Suppressor macrophage (primary cell): ENCODE data around the gene NME9.
"Not testable (repeated sequence)": the region's sequence is repeated elsewhere in the genome, so short reads cannot be mapped to it uniquely, and the experiment has no call there.

Source experiments
- DNase-seq, 4 experiments: peaks; one replicate each; pipeline ENCODE4 v3.0.0-alpha.2; 2020 to 2022
- total RNA-seq, 17 experiments: gene quantifications; one replicate each; lab custom pipeline; 2026; ENCODE audit warnings: mixed read lengths in 6 of 17, inconsistent platforms in 3 of 17; lab: John Stamatoyannopoulos, UW

The NME9 gene
- total RNA-seq, result 0 to 2.5 (median 0) reads per million in 17 experiments

GRCh38 chr3:138329127-138329983 is at the start of gene NME9:
Gene NME9 (minus strand): TSS chr3:138329851. CDS start chr3:138329335, 516 bp downstream.
- DNase-seq, result peak in 3 of 4 experiments; percentile 51 to 66 (median 55)

DNA sequence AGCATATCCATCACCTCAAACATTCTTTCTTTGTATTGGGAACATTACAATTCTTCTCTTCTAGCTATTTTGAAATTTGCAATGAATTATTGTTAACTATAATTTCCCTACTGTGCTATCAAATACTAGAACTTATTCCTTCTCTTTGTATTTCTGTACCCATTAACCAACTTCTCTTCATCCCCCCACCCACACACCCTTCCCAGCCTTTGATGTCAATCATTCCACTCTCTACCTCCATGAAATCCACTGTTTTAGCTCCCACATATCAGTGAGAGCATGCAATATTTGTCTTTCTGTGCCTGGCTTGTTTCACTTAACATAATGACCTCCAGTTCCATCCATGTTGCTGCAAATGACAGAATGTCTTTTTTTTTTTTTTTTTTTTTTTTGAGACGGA is 49.3 kb upstream of the NME9 start:
- DNase-seq, result no peak

DNA sequence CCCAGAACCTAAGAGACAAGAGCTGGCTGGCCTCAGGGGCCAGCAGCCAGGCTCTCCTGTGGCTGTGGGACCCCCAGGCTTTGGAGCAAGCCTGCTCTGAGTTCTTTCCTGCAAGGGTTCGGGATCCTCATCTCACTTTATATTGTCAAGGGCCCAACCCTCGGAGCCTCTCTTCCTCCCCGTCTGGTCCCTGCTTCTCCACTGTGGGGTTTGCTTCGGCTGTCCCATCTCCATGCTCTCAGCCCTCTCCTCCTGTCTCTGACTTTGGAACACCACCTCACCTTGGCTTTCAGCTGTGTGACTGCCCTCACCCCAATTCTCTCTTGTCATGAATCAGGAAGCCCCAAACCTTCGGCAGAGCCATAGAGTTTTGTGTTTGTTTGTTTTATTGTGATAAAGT is 48.7 kb upstream of the NME9 start:
- DNase-seq, result no peak

DNA sequence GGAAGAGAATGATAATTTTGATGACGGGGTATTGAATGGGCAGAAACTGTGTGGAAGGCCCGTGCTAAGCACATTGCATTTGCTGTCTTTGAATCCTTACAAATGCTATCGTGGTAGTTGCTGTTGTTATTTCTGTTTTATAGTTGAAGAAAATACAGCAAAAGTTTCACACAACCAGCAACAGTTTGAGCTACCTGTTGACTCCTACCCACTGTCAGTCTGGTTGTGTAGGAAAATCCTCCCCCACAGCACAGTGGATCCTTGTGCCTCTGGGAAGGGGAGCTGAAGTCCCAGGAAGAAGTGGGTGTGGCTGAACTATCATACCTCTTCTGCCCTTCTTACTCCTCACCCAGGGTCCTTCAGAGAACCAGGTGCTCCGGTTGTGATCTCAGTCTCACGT is 48.2 kb upstream of the NME9 start:
- no peak for DNase-seq

- not testable (repeated sequence) for DNase-seq
Observed at GRCh38 chr3:138377212-138377611, 47.6 kb upstream of the NME9 start.

- DNase-seq, result no peak
Observed at GRCh38 chr3:138376663-138377062, 47.0 kb upstream of the NME9 start.

- no peak for DNase-seq
Observed at GRCh38 chr3:138375447-138375846, 45.8 kb upstream of the NME9 start.

DNA sequence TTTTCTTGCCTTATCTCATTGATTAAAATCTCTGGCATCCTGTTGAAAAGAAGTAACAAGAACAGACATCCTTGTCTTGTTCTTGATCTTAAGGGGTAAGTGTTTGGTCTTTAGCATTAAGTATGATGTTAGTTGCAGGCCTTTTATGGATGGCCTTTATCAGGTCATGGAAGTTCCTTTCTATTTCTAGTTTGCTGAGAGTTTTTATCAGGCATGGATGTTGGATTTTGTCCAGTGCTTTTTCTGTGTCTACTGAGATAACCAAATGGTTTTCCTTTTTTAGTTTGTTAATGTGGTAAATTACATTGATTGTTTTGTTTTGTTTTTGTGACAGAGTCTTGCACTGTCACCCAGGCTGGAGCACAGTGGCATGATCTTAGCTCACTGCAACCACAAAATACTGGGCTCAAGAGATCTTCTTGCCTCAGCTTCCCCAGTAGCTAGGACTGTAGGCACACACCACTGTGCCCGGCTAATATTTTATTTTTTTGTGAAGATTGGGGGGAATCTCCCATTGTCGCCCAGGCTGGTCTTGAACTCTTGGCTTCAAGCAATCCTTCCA is 45.0 kb upstream of the NME9 start:
- no peak for DNase-seq

DNA sequence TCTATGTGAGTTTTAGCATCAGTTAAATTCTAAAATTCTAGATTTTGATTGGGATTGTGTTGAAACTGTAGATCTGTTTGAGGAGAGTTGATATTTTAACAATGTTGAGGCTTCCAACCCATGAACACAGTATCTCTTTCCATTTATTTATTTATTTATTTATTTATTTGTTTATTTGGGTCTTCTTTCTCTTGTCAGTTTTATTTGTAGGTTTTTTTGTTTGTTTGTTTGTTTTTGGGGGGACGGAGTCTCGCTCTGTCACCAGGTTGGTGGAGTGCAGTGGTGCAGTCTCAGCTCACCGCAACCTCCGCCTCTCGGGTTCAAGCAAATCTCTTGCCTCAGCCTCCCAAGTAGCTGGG is 44.1 kb upstream of the NME9 start:
- no peak for DNase-seq

GRCh38 chr3:138373087-138373735 is 43.6 kb upstream of the NME9 start:
- no peak for DNase-seq

DNA sequence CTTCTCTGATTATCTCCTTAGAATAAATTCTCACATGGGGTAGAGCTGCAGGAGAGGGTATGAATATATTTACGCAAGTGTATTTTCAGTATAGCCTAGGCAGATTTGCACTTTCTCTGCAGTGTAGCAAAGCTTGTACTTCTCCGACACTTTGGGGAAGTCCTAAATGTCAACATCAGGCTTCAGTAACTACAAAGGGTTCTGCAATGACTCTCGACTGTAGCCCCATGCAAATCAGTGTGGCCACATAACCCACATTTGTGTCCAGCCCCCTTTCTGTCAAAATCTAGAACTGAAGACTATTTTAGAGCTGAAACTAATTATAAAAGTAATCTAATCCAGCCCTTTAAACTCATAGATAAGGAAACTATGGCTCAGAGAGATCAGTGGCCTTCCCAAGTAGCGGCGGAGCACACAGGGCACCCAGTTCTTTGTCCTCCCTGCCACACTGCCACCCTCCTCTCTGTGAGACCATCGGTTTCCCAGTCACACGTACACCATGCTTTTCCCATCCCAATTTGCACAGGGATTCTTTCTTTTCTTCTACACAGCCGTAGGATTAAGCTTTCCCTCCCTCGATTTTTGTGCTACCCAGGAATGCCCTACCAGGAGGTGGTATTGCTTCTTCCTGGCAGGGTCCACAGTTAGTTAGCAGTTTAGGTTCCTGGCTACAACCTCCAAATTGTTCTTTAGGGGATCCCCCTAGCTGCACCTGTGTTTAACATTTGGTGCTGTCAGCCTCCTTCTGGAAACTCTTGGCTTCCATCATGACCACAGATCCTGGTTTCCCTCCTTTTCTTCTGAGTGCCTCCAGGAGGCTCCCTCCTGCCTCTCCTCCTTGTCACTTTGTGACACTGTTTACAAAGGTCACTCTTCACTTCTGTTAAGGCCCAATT is 41.7 kb upstream of the NME9 start:
- DNase-seq, result peak; percentile 72 to 92 (median 82)

DNA sequence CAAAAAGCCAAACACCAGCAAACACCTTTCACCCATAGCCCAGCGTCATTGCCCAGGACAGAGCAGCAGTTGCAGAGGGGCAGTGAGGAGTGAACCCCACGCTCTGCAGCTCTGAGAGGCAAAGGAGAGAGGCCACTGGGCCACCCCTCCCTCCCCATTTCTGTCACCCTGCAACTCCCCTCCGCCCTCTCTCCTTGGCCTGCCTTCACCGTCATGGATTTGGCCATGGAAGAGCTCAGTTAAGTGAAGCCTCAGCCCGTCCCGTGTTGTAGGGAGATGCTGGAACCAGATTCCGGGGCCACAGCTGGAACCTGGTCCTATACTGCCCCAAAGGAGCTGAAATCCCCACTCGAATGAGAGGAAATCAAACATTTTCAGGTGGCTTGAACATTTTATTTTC is 40.7 kb upstream of the NME9 start:
- no peak for DNase-seq

- DNase-seq, result no peak
Observed at GRCh38 chr3:138369151-138369900, 39.7 kb upstream of the NME9 start.

- DNase-seq, result peak; percentile 81 to 94 (median 92)
Observed at GRCh38 chr3:138367911-138368310, 38.3 kb upstream of the NME9 start.

DNA sequence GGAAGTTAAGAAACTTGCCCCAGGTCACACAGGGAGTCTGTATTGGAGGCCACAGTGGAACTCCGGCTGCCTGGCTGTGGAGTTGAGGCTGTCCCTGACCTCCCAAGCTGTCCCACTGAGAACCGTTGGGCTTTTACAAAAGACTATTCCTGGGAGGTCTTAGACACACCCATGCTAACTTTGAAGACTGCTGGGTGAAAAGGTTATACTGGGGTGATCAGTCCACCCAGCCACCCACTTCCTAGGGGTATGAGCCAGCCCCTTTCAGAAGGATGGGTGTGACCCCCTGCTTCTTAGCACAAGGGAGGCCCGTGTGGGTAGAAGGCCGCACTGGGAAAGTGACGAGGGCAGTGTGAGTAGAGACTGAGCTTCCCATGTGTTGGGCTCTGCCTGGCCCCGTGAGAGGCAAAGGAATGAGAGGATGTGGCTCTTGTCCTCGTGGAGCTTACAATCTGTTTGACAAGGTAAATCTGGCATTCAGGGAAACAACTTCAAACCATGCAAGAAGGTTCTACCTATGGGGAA is 37.7 kb upstream of the NME9 start:
- DNase-seq, result peak in 1 of 4 experiments; percentile 18

DNA sequence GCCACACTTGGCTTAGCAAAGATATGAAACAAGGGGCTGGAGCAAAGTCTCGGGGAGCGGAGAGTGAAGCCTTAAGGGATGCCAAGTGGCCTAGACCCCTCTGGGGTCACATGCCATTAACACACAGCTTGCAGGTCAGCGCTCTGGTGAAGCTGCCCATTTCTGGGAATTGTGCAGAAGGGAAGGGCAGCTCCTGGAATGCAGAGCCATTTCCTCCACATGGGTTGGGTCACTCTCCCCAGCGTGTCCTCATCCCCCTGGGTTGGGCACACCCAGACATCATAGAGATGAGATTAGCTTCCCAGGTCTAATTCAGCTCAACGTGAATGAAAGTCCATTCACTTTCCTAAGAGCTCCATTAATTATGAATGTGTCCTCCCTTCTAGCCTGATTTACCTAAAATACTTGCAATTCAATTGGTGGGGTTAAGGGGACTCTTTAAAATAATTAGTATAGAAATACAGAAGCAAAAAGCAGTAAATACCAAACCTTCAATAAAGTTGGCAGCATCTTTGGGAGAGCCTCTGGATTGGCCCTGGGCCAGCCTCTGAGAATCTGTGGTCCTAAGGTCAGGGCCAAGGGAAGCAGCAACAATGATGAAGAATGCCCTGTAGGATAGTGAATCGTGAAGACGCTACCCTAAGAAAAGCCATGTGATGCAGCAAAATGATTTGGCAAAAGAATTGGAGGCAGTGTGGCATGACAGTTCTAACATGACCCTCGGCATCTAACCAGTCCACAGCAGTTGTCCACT is 36.5 kb upstream of the NME9 start:
- DNase-seq, result no peak

DNA sequence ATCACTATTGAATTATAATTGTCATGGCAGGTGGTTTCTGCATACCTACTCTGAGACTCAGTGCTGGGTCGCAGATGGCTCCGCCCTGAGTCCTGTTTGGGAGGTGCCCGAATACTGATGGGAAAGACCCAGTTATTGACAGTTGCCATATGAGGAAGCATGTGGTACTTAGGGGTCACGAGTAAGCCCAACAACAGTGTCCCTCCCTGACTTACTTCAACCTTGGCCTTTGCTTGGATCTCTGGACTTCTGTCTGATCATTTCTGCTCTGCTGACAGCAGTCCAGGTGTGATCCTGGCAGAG is 35.6 kb upstream of the NME9 start:
- DNase-seq, result no peak

DNA sequence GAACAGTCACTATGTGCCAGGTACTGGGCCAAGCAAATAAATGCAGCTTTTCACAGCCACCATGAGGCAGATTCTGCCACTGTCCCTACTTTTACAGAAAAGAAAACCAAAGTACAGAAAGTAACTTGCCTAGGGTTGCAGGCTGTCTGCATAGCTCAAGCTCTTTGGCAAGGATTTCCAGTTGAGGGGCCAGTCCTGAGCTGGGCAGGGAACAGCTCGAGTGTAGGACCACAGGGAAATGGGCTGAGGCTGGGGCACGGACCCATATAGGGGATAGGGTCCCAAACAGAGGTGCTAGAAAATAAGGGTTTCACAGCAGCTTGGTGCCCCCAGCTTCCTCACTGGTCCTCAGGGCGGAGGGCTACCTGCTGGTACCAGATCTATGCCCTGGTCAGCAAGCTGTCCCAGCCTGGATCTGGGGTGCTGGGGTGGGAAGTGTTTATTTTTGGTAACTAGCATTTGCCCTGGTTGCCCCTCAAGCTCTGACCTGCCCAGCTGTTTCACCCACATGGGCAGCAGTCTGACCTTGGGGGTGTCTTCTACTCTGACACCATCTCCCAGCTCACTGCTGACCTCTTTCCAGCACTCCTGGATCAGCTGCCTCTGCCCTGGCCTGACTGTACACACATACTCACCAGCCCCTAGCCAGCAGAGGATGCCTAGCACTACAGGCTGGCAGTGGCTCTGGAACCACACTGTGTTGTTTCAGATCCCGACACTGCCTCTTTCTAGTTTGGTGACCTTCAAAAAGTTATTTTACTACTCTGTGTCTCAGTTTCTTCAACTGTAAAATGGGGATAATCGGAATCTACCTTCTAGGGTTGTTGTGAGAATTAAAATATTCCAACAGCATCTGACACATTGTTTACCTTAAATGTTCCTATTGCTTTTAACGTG is 35.0 kb upstream of the NME9 start:
- DNase-seq, result no peak

DNA sequence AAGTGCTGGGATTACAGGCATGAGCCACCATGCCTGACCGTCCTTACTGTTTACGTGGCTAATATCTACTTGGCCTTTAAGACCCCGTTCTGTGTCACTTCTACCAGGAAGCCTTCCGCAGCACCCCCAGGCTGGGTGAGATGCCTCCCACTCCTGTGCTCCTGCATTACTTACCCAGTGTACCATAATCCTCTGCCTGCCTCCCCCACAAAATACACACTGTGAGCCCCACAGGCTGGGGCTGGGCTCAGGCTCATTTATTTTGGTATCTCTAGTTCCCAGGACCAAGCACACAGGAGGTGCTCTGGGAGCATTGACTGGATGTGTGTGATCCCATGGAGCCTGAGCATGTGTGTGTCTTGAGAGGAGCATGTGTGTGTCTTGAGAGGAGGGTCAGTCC is 33.7 kb upstream of the NME9 start:
- no peak for DNase-seq

DNA sequence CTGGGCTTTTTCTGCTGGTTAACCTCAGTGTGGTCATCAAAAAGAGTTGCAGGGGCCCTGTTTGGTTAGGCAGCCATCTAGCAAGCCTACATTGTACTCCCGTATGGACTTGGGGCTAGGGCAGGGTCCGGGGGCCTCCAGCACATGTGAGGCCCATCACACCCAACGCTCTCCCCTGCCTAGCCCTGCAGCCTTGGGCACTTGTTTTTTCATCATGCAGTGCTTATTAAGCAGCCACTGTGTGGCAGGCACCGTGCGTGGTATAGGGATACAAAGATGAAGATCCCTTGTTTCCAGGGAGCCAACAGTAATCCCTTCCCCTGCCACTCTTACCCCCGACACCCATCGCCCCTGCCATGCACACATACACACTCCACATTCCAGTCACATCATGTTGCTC is 32.9 kb upstream of the NME9 start:
- DNase-seq, result no peak
